Measurements from ENCODE around the gene STAG2. TPM values are rescaled to one million over a fixed set of nuclear protein-coding genes. Genes with fewer than 3 reads are reported as not detected.

Gene STAG2
- total RNA-seq, 1 experiment from 2014 or later: 76.4 TPM

DNA sequence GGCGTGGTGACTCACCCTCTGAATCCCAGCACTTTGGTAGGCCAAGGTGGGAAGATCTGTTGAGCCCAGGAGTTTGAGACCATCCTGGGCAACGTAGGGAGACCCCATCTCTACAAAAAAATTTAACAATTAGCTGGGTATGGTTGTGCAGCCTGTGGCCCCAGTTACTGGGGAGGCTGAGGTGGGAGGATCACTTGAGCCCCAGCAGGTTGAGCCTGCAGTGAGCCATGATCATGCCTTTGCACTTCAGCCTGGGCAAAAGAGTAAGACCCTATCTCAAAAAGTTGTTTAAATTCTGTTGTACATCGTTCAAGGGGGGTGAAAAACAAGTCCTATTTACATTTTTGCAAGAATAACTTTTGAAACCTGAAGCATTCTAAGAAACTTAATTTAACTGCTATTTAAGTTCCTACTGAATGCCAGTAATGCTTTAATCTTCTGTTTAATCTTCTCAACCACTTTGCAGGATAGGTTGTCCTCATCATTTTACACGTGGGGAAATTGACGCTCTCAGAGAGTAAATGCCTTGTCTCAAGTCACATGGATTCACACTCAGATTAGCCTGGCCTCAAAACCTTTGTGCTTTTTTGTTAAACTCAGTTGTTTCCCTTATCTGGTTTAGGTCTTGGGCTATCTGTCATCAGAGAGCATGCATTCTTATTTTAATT, 7.0 kb downstream of the STAG2 start:
- in situ Hi-C loops (cut with HindIII; ENCODE audit: low sequenced_read_pairs): no loop called here
- DNase-seq (ENCODE audit: low spot score): no peak

DNA sequence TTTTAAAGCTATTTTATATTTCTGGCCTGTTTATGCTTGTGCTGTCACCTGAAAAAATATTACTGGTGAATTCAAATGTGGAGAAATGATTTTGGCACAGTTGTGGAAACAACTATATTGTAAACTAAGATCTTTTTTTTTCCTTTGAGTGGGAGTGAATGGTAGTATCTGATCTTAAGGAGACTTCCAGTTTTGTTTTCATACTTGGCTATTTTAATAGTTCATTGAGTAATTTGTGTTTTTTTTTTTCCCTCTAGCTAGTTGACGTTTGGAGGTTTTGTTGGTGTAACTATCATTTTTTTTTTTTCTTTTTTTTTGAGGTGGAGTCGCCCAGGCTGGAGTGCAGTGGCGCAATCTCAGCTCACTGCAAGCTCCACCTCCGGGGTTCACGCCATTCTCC, 10.5 kb downstream of the STAG2 start:
- DNase-seq (ENCODE audit: low spot score): no peak
- in situ Hi-C loops (cut with HindIII; ENCODE audit: low sequenced_read_pairs): no loop called here

DNA sequence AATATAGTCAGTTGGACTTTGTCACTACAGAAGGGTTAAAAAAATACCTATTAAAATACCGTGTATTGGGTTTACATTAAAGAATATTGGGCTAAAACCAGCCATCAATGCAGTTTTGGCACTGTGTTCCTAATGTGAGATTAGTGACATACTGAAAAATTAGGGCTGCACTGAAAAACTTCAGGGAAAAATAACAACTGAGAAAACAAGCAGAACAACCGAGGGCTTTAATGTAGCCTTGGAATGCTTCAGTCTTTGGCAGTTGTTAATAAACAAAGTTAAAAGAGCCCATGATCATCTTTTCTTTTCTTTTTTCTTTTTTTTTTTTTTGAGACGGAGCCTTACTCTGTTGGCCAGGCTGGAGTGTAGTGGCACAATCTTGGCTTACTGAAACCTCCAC, 12.4 kb downstream of the STAG2 start:
- in situ Hi-C loops (cut with HindIII; ENCODE audit: low sequenced_read_pairs): no loop called here
- no peak for DNase-seq (ENCODE audit: low spot score)

DNA sequence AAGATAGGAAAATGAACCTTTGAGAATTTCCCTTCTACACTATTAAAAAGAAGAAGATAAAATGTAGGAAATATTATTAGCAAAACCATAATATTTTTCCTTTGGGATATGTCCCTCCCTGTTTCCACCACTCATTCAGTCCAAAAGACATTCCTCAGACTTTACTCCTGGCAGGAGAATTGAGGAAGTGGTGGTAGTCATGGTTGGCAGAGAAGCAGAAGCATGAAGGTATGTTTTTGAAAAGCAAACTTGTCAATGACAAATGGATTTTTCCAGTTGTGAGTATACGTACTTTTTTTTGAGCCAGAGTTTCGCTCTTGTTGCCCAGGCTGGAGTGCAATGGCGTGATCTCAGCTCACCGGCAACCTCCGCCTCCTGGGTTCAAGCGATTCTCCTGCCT, 13.7 kb downstream of the STAG2 start:
- DNase-seq (ENCODE audit: low spot score): no peak
- in situ Hi-C loops (cut with HindIII; ENCODE audit: low sequenced_read_pairs): no loop called here

DNA sequence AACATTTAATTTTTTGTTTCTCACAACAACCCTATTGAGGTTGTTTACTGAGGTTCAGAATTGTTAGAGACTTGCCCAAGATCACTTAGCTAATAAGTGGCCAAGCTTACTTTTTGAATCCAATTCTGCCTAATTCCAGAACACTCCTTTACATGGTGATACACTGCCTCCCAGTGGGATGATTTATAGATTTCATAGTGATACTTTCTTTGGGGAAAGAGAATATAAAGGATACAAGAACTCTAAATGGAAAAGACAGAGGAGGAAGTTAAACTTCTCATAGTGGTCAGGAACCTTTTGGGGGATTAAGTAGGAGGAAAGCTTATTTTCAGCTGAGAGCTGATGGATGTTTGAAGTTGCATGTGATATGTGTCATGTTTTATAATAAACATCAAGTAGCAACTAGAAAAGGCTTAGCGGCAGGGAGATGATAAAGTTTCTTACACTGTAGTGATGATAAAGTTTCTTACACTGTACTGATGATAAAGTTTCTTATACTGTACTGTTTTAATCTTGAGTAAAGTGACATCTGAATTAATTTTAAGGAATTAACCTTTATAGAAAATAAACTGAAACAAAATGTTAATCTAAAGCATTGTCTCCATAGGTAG, 15.3 kb downstream of the STAG2 start:
- DNase-seq (ENCODE audit: low spot score): peak; percentile 15
- in situ Hi-C loops (cut with HindIII; ENCODE audit: low sequenced_read_pairs): no loop called here

DNA sequence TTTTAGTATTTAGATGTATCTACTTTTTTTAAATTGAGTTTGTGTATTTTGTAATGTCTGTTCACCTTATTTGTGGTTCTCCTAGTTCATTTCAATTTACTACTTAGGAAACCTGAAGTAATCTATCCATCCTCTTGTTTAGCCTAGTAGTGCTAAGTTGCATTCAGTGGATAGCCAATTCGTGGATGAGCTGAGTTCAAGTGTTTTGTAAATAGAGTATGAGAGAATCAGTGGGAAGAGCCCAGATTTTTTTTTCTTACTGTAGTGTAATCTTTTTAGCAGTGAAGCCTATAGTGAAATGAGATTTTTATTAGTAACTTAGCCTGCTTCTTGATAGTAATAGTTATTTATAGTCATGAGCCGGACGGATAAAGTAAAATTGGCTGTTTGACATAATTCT, 21.7 kb downstream of the STAG2 start:
- in situ Hi-C loops (cut with HindIII; ENCODE audit: low sequenced_read_pairs): no loop called here
- no peak for DNase-seq (ENCODE audit: low spot score)

DNA sequence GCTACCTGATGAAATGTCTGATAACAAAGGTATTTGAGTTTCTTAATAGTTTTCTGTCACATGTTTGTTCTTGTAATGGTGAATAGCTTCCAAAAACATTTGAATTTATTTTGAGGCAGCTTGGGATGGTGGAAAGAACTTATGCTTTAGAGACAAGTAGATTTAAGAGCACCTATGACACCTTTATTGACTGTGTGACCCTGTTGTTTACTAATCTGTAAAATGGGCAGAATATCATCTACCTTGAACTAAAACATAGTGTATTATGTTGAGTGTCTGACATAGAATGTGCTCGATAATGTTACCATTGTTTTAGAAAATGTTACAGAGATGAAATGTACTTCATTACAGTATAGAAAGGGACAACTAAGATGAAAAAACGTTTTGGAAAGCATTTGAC, 24.9 kb downstream of the STAG2 start:
- no peak for DNase-seq (ENCODE audit: low spot score)
- in situ Hi-C loops (cut with HindIII; ENCODE audit: low sequenced_read_pairs): no loop called here

DNA sequence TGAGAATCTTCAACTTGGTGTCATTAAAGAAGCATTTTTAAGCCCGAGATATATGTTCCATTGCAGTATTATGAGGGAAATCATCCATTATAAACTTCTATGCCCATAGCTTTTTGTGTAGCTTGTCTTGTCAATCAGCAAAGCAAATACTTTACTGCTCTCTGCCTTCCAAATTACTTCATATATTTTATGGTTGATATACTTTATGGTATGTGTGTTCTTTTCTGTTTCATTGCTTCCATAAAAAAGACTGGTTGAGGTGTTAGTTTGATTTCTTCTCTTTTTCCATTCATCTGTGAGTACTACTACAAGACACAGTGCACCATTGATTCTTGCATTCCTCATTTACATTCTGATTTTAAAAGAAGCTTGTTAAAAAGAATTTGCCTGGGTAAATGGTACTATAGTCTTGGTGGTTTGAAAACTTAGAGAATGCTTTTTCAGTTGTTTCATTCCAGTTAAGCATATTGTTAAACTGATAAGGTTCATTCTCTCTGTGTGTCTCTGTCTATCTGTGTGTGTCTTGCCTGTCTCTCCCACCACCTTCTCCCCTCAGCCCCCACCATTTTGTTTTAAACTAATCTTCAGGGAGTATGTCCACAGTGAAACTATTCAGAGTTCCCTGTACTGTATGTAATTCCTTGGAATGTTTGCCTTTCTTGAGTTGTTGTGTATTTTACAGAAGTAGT, 27.1 kb downstream of the STAG2 start:
- in situ Hi-C loops (cut with HindIII; ENCODE audit: low sequenced_read_pairs): no loop called here

DNA sequence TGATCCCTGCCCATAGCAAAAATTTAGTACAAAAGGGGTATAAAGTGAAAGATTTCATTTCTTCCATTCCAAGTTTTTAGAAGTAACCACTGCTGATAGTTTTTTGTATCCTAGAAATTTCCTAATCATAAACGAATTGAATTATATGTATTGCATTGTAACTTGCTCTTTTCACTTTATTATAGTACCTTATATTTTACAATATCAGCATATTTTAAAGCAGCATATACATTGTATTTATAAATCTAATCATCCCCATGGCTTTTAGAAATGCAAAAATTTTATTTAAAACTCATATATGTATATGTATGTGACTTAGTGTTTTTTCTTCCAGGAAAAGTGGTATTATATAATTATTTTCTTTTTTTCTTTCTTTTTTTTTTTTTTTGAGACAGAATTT, 27.7 kb downstream of the STAG2 start:
- in situ Hi-C loops (cut with HindIII; ENCODE audit: low sequenced_read_pairs): no loop called here
- no peak for DNase-seq (ENCODE audit: low spot score)

More for the DNA sequence above, 27.1 kb downstream of the STAG2 start:
- DNase-seq (ENCODE audit: low spot score): no peak

DNA sequence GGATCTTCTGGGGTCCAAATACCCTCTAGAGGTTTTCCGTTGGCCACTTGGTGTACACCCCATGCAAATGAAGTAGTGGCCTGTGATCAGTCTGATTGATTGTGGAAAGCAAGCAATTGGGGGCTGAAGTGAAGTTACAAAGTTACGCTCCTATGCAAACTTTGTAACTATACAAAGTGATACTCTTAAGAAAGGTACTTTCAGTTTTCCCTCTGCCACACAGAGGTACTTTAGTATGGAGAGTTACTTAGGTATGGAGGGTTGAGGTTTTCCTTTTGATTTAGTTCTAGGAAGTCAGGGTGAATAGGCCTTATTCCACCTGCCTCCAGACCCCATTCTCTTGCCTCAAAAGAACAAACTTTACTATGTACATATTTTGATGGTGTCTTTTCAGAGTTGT, 28.7 kb downstream of the STAG2 start:
- in situ Hi-C loops (cut with HindIII; ENCODE audit: low sequenced_read_pairs): no loop called here
- DNase-seq (ENCODE audit: low spot score): no peak

DNA sequence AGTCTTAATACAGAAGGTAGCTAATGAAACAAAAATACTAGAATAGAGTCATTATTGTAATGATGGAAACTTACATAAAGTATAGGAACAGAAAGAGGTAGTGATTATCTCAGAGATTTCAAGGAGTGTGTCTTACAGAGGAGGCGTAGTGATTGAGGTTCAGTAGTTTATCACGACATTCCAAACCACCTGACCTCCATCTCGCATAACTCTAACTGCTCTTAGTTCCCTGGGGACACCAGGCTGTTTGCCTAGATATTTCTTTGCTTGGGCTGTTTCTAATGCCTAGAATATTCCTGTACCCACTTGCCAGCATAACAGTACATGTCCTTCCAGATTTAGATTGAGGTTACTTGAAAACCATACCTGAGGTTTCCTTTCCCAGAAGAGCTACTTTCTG, 29.1 kb downstream of the STAG2 start:
- DNase-seq (ENCODE audit: low spot score): no peak
- in situ Hi-C loops (cut with HindIII; ENCODE audit: low sequenced_read_pairs): no loop called here

DNA sequence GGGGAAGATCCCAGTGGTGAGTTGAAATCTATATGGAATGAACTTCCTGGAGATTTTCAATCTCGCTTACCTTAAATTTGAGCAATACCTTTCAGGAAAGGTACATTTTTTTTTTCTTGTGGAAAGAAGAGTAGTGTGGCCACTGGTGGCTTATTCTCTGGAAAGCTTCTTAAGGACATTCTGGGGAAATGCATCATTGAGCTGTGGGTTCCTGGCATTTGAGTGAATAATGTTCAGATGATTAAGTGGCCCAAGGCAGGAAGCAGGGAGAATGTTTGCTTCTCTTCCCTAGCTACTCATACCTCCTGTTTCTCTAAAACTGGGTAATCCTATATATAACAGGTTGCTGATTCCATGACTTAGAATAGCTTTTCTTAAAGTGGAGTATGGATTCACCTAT, 31.8 kb downstream of the STAG2 start:
- no peak for DNase-seq (ENCODE audit: low spot score)
- in situ Hi-C loops (cut with HindIII; ENCODE audit: low sequenced_read_pairs): no loop called here

DNA sequence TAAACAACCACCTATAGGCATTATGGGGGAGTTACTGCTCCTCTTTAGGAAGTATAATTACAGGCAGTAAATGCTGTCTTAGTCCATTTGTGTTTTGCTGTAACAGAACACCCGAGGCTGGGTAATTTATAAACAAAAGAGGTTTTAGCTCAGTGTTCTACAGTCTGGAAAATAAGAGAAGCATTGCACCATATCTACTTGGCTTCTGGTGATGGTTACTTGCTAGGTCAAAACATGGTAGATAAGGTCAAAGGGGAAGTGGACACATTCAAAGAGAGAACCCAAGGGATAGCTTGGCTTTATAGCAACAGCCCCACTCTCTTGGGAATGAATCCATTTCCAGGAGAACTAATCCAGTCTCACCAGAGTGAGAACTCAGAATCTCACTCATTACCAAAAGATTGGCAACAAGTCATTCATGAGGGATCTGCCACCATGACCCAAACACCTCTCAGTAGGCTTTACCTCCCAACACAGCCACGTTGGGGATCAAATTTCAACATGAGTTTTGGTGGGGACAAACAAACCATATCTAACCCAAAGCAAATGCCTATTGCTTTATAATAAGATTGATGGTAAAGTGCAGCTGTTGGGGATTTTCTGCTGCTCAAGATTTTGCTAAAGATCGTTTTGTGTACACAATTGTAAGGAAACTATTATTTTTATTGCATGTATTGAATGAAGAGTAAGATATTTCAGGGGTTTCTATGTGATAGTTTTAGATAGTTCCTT, 32.6 kb downstream of the STAG2 start:
- in situ Hi-C loops (cut with HindIII; ENCODE audit: low sequenced_read_pairs): no loop called here
- no peak for DNase-seq (ENCODE audit: low spot score)

DNA sequence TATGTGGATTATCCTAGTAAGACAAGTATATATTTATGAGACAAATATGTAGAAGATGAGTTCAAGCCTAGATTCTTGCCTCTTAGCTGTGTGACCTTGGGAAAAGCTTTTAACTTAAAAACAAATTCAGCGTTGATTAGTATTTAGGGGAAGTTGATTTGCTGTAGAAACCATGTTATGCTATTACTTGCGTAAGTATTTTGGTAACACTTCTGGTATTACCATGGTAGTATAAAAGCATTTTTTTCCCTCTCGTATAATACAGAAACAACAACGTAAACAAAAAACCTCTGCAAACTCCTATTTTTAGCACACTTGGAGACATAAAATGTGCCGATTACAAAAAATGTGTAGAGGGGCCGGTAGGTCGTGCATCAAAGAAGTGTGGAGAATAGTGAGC, 33.2 kb downstream of the STAG2 start:
- DNase-seq (ENCODE audit: low spot score): no peak
- in situ Hi-C loops (cut with HindIII; ENCODE audit: low sequenced_read_pairs): no loop called here

DNA sequence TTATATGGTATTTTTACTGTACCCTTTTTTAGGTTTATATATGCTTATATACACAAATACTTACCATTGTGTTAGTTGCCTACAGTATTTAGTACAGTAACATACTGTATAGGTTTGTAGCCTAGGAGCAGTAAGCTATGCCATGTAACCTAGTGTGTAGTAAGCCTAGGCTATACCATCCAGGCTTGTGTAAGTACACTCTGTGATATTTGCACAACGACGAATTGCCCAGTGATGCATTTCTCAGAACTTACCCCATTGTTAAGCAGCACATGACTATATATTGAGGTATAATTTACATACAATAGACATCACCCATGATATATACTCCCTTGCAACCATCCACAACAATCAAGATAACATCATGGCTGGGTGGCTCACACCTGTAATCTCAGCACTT, 40.1 kb downstream of the STAG2 start:
- in situ Hi-C loops (cut with HindIII; ENCODE audit: low sequenced_read_pairs): no loop called here
- no peak for DNase-seq (ENCODE audit: low spot score)

DNA sequence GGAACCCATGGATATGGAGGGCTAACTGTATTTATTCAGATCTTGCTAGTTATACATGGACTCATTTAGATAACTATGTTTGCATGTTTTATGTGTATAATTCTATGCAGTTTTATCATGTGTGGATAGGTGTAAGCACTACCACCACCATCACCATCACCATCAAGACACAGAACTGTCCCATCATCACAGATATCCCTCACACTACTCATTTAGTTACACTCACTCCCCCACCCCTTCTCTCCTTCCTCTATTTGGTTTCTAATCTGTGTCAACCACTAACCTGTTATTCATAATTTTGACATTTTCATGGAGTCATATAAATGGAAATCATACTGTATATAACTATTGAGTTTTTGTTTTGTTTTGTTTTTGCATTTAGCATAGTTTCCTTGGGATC, 43.7 kb downstream of the STAG2 start:
- no peak for DNase-seq (ENCODE audit: low spot score)
- in situ Hi-C loops (cut with HindIII; ENCODE audit: low sequenced_read_pairs): no loop called here

DNA sequence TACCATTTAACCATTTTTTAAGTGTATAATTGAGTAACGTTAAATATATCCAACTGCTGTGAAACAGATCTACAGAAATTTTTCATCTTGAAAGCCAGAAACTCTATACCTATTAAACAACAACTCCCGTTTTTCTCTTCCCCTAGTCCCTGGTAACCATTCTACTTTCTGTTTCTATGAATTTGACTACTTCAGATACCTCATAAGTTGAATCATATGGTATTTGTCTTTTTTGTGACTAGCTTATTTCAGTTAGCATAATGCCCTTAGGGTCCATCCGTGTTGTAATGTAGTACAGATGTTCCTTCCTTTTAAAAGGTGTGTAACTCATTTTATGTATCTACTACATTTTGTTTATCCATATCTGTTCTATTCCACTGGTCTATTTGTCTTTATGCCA, 48.7 kb downstream of the STAG2 start:
- in situ Hi-C loops (cut with HindIII; ENCODE audit: low sequenced_read_pairs): no loop called here
- DNase-seq (ENCODE audit: low spot score): no peak

DNA sequence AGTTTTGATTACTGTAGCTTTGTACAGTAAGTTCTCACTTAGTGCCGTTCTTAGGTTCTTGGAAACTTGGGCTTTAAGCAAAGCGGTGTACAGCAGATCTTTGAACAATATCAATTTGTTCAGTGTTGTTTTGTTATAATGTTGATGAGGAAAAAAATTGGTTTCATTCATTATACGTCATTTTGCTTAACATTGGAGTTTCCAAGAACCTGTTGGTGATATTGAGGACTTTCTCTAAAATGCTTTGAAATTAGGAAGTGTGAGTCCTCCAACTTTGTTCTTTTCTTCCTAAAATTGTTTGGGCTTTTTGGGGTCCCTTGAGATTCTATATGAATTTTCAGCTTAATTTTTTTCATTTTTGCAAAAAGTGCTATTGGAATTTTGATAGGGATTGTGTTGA, 49.1 kb downstream of the STAG2 start:
- DNase-seq (ENCODE audit: low spot score): no peak
- in situ Hi-C loops (cut with HindIII; ENCODE audit: low sequenced_read_pairs): no loop called here

DNA sequence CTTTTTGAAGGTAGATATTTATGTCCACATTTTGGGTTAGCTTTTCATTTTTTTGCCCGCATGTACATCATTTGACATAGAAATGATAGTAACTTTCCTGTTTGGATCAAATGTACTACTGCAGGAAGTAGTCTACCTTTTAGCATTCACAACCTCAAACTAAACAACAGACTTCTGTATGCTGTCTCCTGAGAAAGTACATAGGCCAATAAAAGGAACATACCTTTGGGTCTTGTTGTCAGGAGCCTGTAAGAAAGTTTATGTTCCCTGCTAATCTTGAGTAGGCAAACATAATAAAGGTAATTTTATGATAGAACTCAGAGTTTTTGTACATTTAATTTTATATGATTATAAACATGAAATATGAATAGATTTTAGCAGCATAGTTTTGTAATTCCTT, 54.2 kb downstream of the STAG2 start:
- DNase-seq (ENCODE audit: low spot score): no peak
- in situ Hi-C loops (cut with HindIII; ENCODE audit: low sequenced_read_pairs): no loop called here

DNA sequence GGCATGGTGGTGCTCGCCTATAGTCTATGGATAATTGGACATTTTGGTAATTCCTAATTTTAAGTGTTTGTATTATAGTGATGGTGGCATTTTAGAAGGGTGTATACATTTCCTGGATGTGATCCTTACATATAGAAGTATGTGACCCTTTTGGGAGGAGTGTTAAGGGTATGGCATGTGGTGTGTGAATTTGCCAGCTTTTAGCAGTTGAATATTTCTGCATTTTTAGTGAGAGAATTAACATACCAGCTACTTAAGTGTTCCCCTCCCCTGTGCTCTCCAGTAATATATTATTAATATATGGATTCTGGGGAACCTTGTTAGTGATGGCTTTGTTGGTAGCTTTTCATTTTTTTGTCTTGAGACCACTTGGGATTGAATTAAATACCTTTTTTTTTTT, 55.3 kb downstream of the STAG2 start:
- no peak for DNase-seq (ENCODE audit: low spot score)
- in situ Hi-C loops (cut with HindIII; ENCODE audit: low sequenced_read_pairs): no loop called here

All from G401 (cell line).